ENCODE measurements around the gene TMEM233.
A peak's percentile ranks its signal among the peaks of the same experiment; 100 is the strongest.
"Not testable (repeated sequence)": the region's sequence is repeated elsewhere in the genome, so short reads cannot be mapped to it uniquely, and the experiment has no call there.

Gene TMEM233

DNA sequence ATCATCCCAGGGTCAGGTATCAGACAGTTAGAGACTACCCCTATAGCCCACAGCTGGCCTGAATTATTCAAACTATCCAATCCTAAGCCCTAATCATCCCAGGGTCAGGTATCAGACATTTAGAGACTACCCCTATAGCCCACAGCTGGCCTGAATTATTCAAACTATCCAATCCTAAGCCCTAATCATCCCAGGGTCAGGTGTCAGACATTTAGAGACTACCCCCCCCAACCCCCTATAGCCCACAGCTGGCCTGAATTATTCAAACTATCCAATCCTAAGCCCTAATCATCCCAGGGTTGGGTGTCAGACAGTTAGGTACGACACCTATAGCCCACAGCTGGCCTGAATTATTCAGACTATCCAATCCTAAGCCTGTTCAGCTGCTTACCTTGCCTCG is 63.4 kb downstream of the TMEM233 start:
- not testable (repeated sequence) for DNase-seq (ENCODE audit: low read depth in 3 of 3, low spot score in 1 of 3)

DNA sequence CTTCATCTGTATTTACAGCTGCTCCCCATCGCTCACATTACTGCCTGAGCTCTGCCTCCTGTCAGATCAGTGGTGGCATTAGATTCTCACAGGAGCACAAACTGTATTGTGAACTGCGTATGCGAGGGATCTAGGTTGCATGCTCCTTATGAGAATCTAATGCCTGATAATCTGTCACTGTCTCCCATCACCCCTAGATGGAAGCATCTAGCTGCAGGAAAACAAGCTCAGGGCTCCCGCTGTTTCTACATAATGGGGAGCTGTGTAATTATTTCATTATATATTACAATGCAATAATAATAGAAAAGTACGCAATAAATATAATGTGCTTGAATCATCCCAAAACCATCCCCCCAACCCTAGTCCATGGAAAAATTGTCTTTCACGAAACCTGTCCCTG is 64.6 kb downstream of the TMEM233 start:
- DNase-seq (ENCODE audit: low read depth in 3 of 3, low spot score in 1 of 3), result not testable (repeated sequence)

DNA sequence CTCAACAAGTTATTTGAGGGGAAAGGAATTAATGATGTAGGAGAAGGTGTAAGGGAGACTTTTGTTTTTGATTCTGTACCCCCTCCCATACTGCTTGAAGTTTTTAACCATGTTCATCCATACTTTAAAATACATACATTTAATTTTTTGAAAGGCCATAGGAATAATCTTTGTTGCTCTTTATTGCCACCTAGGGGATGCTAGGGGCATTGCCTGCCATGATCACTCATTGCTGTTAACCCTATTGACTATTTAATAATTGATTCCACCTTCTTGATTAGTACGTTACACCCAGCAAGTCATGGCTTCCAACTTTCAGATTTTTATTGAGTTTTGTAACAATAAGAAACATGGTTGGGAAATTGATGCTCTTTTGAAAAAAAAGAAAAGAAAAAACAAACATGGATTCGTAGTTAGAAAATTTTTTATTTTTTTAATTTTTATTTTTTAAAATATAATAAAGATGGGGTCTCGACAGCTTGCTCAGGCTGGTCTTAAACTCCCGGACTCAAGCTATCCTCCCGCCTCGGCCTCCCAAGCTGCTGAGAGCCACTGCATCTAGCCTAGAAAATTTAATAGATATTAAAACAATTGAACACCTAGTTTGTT is 65.8 kb downstream of the TMEM233 start:
- DNase-seq (ENCODE audit: low read depth in 3 of 3, low spot score in 1 of 3), result peak in 1 of 3 donors; percentile 14

DNA sequence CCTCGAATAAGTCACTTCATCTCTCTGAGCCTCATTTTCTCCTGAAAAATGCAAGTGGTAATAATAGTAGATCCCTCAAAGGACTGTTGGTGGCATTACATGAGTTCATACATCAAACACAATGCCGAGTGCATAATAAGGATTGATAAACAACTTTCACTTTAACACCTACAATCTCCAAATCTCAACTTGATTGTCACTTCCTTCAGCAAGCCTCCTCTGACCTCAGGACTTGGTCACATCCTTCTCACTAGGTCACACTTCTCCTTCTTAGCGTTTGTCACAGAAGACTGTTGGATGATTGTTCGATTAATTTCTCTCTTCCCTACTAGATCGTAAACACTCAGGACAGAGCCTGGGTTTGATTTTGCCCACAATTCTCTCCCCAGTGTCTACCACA is 66.5 kb downstream of the TMEM233 start:
- DNase-seq (ENCODE audit: low read depth in 3 of 3, low spot score in 1 of 3), result no peak

DNA sequence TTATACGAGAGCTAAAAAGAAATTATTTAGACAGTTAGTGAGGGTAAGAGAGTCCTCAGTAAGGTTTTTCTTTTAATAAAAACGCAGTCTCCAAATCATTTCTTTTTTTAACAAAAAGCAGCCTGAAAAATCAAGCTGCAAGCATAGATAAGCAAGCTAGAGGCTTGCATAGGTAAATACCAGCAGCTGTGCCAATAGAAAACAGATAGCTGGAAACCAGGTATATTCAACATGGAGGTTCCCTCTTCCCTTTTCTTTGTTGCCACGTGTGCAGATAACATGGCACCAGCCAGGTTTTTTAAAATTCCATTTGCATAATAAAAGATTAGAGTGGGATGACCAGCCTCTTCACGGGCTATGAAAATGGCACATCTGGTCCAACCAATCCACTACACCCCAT is 68.3 kb downstream of the TMEM233 start:
- no peak for DNase-seq (ENCODE audit: low read depth in 3 of 3, low spot score in 1 of 3)

DNA sequence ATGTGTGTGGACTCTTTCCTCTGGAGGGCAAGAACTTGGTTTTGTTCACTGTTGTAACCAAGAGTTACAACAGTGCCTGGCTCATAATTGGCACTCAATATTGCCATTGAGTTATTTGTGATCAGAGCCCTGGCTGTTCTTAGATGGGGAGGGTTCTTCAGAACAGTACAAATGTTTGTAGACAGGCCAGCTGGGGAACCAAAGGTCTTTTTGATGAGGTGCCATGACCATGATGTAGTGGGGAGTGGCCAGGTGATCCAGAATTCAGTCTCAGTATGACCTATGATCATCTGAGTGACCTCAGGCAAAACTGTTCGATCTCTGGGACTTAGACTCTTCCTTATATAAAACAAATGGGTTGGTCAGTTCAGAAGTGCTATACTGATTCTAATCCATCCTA is 71.1 kb downstream of the TMEM233 start:
- DNase-seq (ENCODE audit: low read depth in 3 of 3, low spot score in 1 of 3), result no peak

DNA sequence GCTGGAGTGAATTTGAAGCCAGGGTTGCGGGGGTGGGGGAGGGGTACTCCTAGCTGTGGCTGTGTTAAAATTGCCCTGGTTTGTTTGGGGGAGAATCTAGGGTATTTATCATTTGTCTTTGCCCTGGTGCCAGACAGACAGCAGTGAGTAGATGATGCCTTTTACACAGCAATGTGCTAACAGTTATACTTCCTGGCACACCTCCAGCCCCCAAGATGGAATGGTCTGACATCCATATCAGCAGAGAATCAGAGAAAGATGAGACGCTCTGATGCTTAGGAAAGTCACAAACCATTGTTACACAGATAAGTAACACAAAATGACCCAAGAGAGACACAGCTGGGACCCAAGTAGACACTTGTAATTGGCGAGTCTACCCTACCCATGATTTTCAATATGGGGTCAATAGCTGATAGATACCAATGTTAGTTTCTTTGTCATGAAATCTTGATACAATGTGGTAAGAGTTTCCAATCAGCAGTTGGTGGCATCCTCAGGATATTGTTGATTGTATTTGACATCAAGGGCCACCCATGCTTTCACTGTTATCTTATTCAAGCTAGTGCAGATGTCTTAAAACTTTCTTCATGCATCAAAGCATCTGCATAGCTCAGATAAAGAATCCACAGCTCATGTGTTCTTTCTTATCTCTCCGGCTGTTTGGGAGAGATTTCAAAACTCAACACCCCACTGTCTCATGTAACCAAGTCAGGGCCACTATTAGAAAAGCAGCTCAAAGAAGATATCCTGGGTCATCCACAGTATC is 71.8 kb downstream of the TMEM233 start:
- no peak for DNase-seq (ENCODE audit: low read depth in 3 of 3, low spot score in 1 of 3)

DNA sequence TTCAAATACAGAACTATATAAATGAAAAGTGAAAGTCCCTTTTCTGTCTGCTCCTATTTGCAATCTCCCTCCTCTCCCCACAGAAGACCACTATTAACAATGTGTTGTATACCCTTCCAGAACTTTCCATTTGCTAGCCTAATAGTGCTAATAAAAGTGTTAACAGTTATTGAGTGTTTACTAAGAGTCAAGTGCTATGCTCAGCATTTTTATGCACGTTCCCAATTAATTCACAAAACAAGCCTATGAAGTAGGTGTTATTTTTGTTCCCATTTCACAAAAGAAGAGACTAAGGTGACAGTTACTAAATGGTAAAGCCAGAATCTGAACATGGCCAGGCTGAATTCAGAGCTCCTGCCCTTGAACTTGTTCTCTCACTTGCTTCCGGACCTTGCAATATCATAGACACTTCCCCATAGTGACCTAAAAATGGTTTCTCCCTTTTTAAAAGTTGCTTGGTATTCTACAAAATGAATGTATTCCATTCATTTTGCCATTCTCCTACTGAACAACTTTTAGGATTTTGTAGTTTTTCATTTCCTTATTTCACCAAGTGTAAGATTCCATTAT is 72.7 kb downstream of the TMEM233 start:
- no peak for DNase-seq (ENCODE audit: low read depth in 3 of 3, low spot score in 1 of 3)

DNA sequence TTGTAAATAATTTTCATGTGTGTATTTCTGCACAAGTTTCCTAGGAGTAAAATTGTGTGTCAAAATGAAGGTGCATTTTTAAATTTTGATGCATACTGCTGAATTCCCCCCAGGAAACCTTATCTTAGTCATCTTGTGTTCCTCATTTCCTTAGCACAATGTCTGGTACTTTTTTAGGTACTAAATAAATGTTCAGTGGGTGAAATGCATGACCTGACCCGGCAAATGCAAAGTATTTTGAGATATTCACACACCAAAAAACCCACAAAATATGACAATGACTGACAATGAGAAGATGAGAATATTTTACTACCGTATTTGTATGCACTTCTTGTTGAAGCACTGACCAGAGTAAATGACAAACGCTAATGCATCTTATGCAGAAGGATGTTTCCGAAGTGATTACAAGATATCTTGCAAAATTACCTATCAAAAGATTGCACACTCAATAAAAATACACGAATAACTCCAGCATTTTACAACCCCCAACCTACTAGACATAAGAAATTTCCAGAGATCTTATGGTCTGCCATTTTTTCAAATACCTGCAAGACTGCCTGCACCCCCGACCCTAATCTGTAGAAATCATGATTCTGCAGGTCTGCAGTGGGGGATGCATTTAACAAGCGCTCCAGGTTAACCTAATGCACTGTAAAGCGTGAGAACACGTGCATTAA is 73.5 kb downstream of the TMEM233 start:
- no peak for DNase-seq (ENCODE audit: low read depth in 3 of 3, low spot score in 1 of 3)

DNA sequence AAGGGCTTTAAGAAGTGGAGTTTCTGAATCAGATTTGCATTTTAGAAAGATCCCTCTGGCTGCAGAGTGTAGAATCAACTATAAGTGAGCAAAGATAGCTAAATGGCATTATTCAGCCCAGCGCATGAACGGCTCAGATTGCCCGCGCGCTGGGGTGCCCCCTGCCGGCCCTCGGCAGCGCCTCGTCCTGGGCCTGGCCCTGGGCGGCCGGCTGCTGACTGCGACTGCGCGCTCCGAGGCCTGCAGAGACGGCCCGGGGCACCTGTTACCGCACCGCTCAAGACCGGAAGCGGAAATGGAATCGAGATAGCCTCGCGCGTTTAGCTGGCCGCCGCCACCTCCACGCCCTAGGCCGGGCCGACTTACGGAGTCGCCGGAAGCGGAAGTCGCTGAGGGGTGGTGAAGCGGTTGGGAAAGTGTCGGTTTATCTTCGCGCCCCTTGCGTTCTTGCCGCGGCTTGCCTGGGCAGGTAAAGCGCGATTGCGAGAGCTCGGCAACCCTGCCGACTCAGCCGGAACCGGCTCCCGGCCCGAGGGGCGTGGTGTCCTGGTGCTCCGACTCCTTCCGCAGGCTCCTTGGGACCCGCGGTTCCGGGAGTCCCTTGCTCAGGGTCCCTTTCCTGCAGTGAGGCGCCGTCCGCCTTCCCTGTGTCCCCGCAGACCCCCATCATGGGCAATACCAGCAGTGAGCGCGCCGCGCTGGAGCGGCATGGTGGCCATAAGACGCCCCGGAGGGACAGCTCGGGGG is 74.2 kb downstream of the TMEM233 start, which contains the start of gene PRKAB1:
Gene PRKAB1 (plus strand): TSS at position 557 of the 747 bp plus-strand sequence. CDS start 112 bp downstream, at position 669.
- DNase-seq (ENCODE audit: low read depth in 3 of 3, low spot score in 1 of 3), result peak; percentile 86 to 90 (median 90)

DNA sequence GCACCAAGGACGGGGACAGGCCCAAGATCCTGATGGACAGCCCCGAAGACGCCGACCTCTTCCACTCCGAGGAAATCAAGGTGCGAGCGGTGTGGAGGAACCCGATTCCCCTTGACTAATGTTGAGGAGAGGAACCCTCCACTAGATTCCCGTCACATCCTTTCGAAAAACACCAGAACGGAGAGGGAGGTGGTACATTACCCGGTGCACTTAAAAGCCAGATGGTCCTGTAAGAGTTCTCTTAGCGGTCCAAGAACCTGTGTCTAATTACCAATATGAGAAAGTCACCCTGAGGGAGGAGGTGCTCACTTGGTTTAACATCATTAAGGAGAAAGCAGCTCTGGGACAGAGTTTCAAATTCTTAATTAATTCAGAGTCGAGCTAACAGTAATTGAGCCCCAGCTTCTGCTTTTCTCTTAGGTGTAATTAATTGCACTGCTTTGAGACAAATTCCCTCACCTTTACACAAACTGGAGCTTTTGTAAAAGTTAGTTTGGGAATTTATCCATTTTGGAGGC is 74.8 kb downstream of the TMEM233 start:
- DNase-seq (ENCODE audit: low read depth in 3 of 3, low spot score in 1 of 3), result no peak

DNA sequence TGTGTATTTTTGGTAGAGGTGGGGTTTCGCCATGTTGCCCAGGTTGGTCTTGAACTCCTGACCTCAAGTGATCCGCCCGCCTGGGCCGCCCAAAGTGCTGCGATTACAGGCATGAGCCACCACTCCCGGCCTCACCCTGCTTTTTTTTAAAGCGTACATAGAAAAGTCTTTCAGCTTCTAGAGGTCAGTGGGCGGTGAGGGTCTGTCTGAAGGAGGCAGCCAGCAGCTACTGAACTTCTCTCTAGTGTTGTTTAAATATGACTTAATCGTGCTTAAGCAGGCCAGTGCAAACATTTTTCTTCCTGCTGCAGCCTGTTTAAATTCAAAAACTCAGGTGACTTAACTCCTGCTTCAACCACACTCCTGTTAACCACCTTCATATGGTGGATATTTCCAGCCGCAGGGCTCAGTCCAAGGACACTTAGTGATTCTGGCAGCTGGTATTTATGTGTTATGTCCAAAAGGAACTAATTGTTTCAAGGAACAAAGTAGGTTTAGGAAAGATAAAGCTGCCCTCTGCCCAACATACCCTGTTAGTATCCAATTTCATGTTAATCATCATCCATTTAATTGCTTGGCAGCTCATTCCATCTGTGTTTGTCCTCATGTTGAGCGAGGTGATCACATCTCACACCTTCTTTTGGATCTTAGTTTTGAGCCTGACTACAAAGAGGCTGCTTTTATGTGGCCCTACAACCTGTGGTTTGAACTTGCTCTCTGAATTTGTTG is 76.3 kb downstream of the TMEM233 start:
- no peak for DNase-seq (ENCODE audit: low read depth in 3 of 3, low spot score in 1 of 3)

DNA sequence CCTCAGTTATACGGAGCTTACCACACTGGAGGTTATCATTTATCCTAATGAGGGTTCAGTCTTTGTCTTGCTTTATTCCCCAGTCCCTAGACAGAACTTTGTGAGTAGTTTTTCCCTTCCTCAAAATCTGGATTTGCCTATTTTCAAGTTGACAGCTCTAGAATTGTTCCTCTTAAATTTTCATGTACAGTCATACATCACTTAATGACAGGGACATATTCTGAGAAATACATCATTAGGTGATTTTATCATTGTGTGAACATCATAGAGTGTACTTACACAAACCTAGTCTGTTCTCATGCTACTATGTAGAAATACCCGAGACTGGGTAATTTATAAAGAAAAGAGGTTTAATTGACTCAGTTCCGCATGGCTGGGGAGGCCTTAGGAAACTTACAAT is 77.5 kb downstream of the TMEM233 start:
- no peak for DNase-seq (ENCODE audit: low read depth in 3 of 3, low spot score in 1 of 3)

DNA sequence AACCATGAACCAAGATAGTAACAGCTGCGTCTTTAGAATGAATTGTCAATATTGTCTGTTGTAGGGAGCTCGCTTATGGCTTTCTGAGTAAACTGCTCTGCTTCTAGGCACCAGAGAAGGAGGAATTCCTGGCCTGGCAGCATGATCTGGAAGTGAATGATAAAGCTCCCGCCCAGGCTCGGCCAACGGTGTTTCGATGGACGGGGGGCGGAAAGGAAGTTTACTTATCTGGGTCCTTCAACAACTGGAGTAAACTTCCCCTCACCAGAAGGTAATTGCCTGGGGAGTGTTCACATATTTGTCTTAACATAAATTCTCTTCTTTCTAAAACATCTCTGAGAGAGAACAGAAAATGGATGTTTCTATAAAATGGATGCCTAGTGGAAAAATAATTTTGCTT is 78.6 kb downstream of the TMEM233 start:
- no peak for DNase-seq (ENCODE audit: low read depth in 3 of 3, low spot score in 1 of 3)

DNA sequence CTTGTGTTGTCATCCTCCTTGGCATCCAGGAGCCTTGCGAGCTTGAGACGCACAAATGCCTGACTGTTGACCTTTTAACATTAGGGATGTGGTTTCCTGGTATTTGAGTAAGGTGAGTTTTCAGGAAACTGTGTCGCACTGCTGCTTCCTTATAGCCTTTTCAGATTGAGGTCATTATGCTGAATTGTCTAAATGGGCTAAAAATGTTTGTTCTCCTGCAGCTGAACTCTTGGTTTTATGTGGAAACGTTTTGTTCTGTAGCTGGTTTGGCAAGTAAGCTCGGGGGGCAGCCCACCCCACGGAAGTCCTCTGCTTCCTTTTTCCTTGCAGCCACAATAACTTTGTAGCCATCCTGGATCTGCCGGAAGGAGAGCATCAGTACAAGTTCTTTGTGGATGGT is 80.1 kb downstream of the TMEM233 start:
- DNase-seq (ENCODE audit: low read depth in 3 of 3, low spot score in 1 of 3), result no peak

DNA sequence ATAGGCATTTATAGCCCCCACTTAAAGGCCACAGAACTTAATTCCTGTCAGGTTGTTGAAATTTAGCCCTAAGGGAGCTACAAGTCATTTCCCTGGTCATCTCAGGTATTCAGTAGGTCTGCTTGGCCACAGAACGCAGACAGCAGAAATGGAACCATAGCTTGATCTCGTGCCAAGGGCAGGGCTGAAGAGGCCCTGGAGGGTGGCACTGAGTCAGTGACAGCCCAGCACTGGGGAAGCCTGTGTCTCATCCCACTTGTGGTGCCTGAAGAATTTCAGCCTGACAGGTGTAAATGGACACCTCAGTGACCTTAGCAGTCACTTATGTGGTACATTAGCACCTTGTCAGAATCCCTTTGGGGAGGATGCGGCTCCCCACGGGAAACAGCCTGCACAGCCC is 81.0 kb downstream of the TMEM233 start:
- no peak for DNase-seq (ENCODE audit: low read depth in 3 of 3, low spot score in 1 of 3)

DNA sequence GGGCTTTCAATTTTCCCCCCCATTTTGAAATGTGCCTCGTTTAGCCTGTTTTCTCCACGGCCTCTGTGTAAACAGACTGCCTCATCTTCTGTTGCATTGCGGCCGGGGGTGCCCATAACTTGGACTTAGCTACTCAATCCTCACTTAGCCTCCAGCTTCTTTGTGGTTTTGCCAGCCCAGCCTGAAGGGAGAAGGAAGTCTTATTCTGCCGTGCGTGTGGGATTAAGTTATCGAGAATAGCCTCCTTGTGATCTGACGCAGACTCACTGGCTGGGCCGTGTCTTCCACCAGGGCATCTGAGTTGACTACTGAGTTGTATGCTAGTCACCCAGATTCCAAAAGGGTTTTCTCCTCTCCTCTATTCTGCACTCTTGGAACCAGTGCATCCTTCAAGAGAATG is 82.4 kb downstream of the TMEM233 start:
- no peak for DNase-seq (ENCODE audit: low read depth in 3 of 3, low spot score in 1 of 3)

DNA sequence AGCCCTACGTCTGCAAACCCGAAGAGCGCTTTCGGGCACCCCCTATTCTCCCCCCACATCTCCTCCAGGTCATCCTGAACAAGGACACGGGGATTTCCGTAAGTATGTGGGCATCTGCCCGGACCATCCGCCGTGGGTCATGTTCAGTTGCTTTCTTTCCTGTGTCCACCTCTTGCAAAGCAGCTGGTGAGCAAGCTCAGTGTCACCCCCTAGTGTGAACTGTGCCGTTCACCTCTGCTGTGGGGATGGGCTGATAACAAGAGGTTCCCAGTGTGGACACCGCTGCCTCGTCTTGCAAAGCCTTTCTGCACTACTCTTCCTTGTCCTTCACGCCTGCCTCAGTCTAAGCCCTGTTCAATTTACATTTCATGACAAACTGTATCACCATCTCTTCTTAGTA is 83.0 kb downstream of the TMEM233 start:
- DNase-seq (ENCODE audit: low read depth in 3 of 3, low spot score in 1 of 3), result no peak

DNA sequence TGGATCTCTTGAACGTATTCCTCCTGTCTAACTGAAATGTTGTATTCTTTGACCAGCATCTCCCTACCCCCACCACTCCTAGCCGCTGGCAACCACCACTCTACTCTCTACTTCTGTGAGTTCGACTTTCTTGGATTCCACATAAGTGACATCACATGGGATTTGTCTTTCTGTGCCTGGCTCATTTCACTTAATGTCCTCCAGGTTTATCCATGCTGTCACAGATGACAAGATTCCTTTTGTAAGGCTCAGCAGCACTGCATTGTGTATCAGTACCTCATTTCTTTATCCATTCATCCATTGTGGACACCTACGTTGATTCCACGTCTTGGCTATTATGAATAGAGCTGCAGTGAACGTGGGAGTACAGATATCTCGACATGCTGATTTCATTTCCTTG is 84.9 kb downstream of the TMEM233 start:
- DNase-seq (ENCODE audit: low read depth in 3 of 3, low spot score in 1 of 3), result no peak

DNA sequence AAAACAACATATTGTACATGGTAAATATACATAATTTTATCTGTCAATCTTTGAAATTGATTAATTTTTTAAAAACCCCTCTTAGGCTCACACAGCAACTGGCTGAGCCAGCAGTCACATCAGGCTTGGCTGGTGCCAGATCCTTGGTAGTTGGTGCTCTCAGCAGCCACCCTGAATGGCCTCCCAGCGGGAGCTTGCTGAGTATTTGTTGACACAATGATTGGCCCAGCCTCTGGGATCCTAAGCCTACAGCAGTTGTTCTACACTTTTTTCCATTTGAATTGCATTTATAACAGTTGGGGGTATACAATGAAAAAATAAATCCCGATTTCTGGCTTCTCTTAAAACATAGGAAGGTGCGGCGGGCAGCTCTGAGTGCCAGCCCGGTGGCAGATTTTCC is 85.5 kb downstream of the TMEM233 start:
- no peak for DNase-seq (ENCODE audit: low read depth in 3 of 3, low spot score in 1 of 3)
